Measurements from ENCODE around the gene NEURL1B. TPM values are rescaled to one million over a fixed set of nuclear protein-coding genes. Genes with fewer than 3 reads are reported as not detected.

The NEURL1B gene
- polyA plus RNA-seq, 1 donor from 2014 or later: 12.7 TPM

DNA sequence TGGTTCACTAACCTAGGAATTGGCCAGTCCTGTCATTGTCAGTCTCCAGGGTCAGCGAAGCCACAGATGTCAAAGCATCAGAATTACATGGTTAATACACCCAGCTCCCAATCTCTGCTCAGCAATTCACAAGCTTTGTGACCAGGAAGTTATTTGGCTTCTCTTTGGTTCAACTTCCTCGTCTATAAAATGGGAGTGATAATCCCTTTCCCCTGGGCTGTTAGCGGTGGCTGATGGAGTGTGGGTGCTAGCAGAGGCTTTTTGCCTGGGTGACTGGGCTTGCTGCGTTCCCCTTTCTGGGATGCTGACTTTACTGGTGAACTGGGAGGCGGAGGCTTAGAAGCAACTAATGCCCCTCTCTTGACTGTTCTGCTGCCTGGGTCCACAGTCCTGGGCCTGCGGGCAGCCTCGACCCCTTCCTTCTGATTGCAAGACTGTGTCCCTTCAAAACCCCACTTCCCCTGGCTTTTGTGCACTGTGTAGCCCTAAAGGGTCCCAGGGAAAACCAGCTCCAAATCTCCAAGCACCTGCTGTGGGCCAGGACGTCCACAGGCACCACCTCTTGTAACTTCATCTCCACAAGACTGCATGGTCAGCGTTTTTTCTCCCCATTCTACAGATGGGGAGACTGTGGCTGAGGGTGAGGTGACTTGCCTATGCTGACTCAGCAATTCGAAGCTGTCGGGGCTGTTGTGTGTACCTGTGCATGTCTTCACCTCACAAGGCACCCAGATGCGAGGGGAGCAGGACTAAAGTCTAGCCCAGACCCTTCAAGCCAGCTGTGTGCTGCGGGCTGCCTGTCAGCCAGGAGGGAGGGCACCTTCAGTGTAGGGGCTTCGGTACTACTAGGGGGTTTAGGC lies 45.2 kb upstream of the NEURL1B start:
- no peak overlapping the region for H3K4me2 ChIP-seq (ENCODE audit: low read length)
- H3F3A ChIP-seq (ENCODE audit: insufficient read depth, low read length, poor library complexity, severe bottlenecking): no peaks in the 10 kb centered on the region
- H3K36me3 ChIP-seq (ENCODE audit: insufficient read depth, low read length): no peaks in the 10 kb centered on the region
- no peaks in the 10 kb centered on the region for H3K27me3 ChIP-seq (ENCODE audit: insufficient read depth, low read depth, low read length)
- no peak overlapping the region for H2AFZ ChIP-seq (ENCODE audit: low read depth, low read length)
- H3K4me3 ChIP-seq (ENCODE audit: low read length): no peak overlapping the region
- no peaks in the 10 kb centered on the region for H3K79me2 ChIP-seq (replicated peaks; ENCODE audit: insufficient read depth, low read length)
- TF ChIP-seq MXI1 (conservative IDR thresholded peaks at IDR 0.05; ENCODE audit: poor library complexity, severe bottlenecking) (no peak), POLR2AphosphoS5 (IDR thresholded peaks at IDR 0.05) (no peak), EZH2 (IDR thresholded peaks at IDR 0.05; ENCODE audit: borderline replicate concordance, insufficient read depth, low read length, poor library complexity, severe bottlenecking) (no peak), SMC3 (conservative IDR thresholded peaks at IDR 0.05; ENCODE audit: poor library complexity) (no peak), TAF1 (IDR thresholded peaks at IDR 0.05; ENCODE audit: low read depth) (no peak)
- TF ChIP-seq, protein P1, sequence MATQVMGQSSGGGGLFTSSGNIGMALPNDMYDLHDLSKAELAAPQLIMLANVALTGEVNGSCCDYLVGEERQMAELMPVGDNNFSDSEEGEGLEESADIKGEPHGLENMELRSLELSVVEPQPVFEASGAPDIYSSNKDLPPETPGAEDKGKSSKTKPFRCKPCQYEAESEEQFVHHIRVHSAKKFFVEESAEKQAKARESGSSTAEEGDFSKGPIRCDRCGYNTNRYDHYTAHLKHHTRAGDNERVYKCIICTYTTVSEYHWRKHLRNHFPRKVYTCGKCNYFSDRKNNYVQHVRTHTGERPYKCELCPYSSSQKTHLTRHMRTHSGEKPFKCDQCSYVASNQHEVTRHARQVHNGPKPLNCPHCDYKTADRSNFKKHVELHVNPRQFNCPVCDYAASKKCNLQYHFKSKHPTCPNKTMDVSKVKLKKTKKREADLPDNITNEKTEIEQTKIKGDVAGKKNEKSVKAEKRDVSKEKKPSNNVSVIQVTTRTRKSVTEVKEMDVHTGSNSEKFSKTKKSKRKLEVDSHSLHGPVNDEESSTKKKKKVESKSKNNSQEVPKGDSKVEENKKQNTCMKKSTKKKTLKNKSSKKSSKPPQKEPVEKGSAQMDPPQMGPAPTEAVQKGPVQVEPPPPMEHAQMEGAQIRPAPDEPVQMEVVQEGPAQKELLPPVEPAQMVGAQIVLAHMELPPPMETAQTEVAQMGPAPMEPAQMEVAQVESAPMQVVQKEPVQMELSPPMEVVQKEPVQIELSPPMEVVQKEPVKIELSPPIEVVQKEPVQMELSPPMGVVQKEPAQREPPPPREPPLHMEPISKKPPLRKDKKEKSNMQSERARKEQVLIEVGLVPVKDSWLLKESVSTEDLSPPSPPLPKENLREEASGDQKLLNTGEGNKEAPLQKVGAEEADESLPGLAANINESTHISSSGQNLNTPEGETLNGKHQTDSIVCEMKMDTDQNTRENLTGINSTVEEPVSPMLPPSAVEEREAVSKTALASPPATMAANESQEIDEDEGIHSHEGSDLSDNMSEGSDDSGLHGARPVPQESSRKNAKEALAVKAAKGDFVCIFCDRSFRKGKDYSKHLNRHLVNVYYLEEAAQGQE (IDR thresholded peaks at IDR 0.05; ENCODE audit: borderline replicate concordance): no peak
- TF ChIP-seq, protein P2, sequence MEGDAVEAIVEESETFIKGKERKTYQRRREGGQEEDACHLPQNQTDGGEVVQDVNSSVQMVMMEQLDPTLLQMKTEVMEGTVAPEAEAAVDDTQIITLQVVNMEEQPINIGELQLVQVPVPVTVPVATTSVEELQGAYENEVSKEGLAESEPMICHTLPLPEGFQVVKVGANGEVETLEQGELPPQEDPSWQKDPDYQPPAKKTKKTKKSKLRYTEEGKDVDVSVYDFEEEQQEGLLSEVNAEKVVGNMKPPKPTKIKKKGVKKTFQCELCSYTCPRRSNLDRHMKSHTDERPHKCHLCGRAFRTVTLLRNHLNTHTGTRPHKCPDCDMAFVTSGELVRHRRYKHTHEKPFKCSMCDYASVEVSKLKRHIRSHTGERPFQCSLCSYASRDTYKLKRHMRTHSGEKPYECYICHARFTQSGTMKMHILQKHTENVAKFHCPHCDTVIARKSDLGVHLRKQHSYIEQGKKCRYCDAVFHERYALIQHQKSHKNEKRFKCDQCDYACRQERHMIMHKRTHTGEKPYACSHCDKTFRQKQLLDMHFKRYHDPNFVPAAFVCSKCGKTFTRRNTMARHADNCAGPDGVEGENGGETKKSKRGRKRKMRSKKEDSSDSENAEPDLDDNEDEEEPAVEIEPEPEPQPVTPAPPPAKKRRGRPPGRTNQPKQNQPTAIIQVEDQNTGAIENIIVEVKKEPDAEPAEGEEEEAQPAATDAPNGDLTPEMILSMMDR (IDR thresholded peaks at IDR 0.05; ENCODE audit: poor library complexity, severe bottlenecking): no peak
- H3K9me2 ChIP-seq (ENCODE audit: insufficient read depth, low read length): no peaks in the 10 kb centered on the region
- no peaks in the 10 kb centered on the region for H3K9me3 ChIP-seq (ENCODE audit: low read length)
- H3K9ac ChIP-seq (ENCODE audit: low read length): no peak overlapping the region
- H3K27ac ChIP-seq (ENCODE audit: low read length): no peak overlapping the region
- no peaks in the 10 kb centered on the region for H4K20me1 ChIP-seq (ENCODE audit: insufficient read depth)

- H3K4me3 ChIP-seq (ENCODE audit: low read length): no peak overlapping the region
- H3K36me3 ChIP-seq (ENCODE audit: insufficient read depth, low read length): no peaks in the 10 kb centered on the region
- TF ChIP-seq TAF1 (IDR thresholded peaks at IDR 0.05; ENCODE audit: low read depth) (no peak), EP300 (conservative IDR thresholded peaks at IDR 0.05; ENCODE audit: poor library complexity, severe bottlenecking) (no peak), RAD21 (conservative IDR thresholded peaks at IDR 0.05) (no peak), EZH2 (IDR thresholded peaks at IDR 0.05; ENCODE audit: borderline replicate concordance, insufficient read depth, low read length, poor library complexity, severe bottlenecking) (no peak), POLR2AphosphoS5 (IDR thresholded peaks at IDR 0.05) (no peak), MXI1 (conservative IDR thresholded peaks at IDR 0.05; ENCODE audit: poor library complexity, severe bottlenecking) (no peak), SMC3 (conservative IDR thresholded peaks at IDR 0.05; ENCODE audit: poor library complexity) (no peak)
- TF ChIP-seq, protein P1 (IDR thresholded peaks at IDR 0.05; ENCODE audit: borderline replicate concordance): no peak
- TF ChIP-seq, protein P2 (IDR thresholded peaks at IDR 0.05; ENCODE audit: poor library complexity, severe bottlenecking): no peak
- no peak overlapping the region for H3K27ac ChIP-seq (ENCODE audit: low read length)
- H3K9ac ChIP-seq (ENCODE audit: low read length): no peak overlapping the region
- H3K4me2 ChIP-seq (ENCODE audit: low read length): no peak overlapping the region
- no peaks in the 10 kb centered on the region for H4K20me1 ChIP-seq (ENCODE audit: insufficient read depth)
- no peaks in the 10 kb centered on the region for H3F3A ChIP-seq (ENCODE audit: insufficient read depth, low read length, poor library complexity, severe bottlenecking)
- no peaks in the 10 kb centered on the region for H3K9me2 ChIP-seq (ENCODE audit: insufficient read depth, low read length)
- no peaks in the 10 kb centered on the region for H3K9me3 ChIP-seq (ENCODE audit: low read length)
- no peaks in the 10 kb centered on the region for H3K27me3 ChIP-seq (ENCODE audit: insufficient read depth, low read depth, low read length)
- no peak overlapping the region for H2AFZ ChIP-seq (ENCODE audit: low read depth, low read length)
- H3K79me2 ChIP-seq (replicated peaks; ENCODE audit: insufficient read depth, low read length): no peaks in the 10 kb centered on the region
Measured at GRCh38 chr5:172596638-172597231, 44.3 kb upstream of the NEURL1B start.
